ENCODE results near the gene PTPRK. TPM values are rescaled to one million over a fixed set of nuclear protein-coding genes. Genes with fewer than 3 reads are reported as not detected.

PTPRK gene
- total and polyA plus RNA-seq, 2 experiments from 2014 or later: 26.9 to 56.4 TPM

DNA sequence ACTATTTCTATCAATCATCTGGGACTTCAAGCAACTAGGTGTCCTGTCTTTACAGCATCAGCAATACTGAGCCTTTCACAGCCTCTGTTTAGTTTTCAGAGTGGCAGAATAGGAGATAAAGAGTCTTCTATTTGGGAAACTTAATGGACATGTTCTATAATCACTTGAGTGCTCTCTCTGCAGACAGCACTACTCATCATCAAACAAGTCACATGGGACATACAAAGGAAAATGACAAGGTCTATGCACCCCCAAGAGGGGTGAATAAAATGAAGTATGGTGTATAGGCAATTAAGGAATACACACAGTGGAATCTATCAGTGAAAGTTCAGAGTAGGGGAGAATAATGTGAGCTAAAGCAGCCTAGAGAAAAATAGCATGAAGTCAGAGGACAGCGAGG lies 381.7 kb downstream of the PTPRK start (continued):
- TF ChIP-seq, protein P1, sequence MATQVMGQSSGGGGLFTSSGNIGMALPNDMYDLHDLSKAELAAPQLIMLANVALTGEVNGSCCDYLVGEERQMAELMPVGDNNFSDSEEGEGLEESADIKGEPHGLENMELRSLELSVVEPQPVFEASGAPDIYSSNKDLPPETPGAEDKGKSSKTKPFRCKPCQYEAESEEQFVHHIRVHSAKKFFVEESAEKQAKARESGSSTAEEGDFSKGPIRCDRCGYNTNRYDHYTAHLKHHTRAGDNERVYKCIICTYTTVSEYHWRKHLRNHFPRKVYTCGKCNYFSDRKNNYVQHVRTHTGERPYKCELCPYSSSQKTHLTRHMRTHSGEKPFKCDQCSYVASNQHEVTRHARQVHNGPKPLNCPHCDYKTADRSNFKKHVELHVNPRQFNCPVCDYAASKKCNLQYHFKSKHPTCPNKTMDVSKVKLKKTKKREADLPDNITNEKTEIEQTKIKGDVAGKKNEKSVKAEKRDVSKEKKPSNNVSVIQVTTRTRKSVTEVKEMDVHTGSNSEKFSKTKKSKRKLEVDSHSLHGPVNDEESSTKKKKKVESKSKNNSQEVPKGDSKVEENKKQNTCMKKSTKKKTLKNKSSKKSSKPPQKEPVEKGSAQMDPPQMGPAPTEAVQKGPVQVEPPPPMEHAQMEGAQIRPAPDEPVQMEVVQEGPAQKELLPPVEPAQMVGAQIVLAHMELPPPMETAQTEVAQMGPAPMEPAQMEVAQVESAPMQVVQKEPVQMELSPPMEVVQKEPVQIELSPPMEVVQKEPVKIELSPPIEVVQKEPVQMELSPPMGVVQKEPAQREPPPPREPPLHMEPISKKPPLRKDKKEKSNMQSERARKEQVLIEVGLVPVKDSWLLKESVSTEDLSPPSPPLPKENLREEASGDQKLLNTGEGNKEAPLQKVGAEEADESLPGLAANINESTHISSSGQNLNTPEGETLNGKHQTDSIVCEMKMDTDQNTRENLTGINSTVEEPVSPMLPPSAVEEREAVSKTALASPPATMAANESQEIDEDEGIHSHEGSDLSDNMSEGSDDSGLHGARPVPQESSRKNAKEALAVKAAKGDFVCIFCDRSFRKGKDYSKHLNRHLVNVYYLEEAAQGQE (IDR thresholded peaks at IDR 0.05; ENCODE audit: unreplicated experiment): no peak
- no peak for TF ChIP-seq EZH2phosphoT487 (IDR thresholded peaks at IDR 0.05; ENCODE audit: unreplicated experiment)

DNA sequence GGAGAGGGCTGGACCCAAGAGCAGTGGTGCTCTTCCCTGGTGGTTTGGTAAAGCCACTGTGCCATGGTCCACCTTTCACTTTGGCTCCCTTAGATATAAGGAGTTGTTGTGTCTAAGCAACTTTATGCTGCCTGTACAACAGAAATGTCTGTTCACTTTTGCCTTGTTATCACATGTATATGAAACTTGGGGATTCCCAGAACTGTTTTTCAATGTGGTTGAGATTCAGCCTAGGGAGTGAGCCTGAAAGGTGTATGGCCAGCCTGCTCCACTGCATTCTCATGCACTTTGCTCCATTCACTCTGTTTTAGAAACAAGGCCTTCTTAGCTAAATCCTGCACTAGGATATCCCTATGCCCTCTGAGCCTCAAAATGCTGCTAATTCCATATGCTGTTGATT lies 385.1 kb downstream of the PTPRK start:
- no peaks in the 10 kb centered on the region; the same call in 1 of the 2 replicates for H3K9me2 ChIP-seq (ENCODE audit: insufficient read depth)
- Mint-ChIP-seq H3K4me3 (no peak overlapping the region), H3K27me3 (ENCODE audit: insufficient read depth, low read depth, poor library complexity) (peaks cover 2% of the 10 kb centered on the region), H3K27ac (no peak overlapping the region; the same call in 1 of the 2 replicates), H3K4me1 (peaks cover 2% of the 10 kb centered on the region), H3K36me3 (ENCODE audit: low read depth) (no peaks in the 10 kb centered on the region), H3K9me3 (no peaks in the 10 kb centered on the region)
- H3K4me3 ChIP-seq: no peak overlapping the region
- H4K20me1 ChIP-seq (replicated peaks; ENCODE audit: insufficient read depth): no peaks in the 10 kb centered on the region
- DNase-seq (ENCODE audit: low spot score): no peak
- H3K79me2 ChIP-seq (replicated peaks; ENCODE audit: insufficient read depth): no peaks in the 10 kb centered on the region
- H2AFZ ChIP-seq: no peak overlapping the region
- no peak for ATAC-seq
- H3K4me2 ChIP-seq: no peak overlapping the region
- H3K4me1 ChIP-seq (ENCODE audit: insufficient read depth): peaks cover 4% of the 10 kb centered on the region; the same call in 1 of the 2 replicates
- no peaks in the 10 kb centered on the region for H3K36me3 ChIP-seq (ENCODE audit: insufficient read depth)
- no peaks in the 10 kb centered on the region for H3F3A ChIP-seq (replicated peaks; ENCODE audit: low read depth)
- no peak for TF ChIP-seq NANOG (IDR thresholded peaks at IDR 0.05; ENCODE audit: borderline replicate concordance)
- no peak for TF ChIP-seq CREB1 (CRISPR knock-in tag; IDR thresholded peaks at IDR 0.05; ENCODE audit: low read depth)
- no peak for TF ChIP-seq STAT1 (IDR thresholded peaks at IDR 0.05; ENCODE audit: unreplicated experiment)
- no peak overlapping the region for H3K27ac ChIP-seq (ENCODE audit: low read depth)
- H3K27me3 ChIP-seq (ENCODE audit: insufficient read depth): no peaks in the 10 kb centered on the region

DNA sequence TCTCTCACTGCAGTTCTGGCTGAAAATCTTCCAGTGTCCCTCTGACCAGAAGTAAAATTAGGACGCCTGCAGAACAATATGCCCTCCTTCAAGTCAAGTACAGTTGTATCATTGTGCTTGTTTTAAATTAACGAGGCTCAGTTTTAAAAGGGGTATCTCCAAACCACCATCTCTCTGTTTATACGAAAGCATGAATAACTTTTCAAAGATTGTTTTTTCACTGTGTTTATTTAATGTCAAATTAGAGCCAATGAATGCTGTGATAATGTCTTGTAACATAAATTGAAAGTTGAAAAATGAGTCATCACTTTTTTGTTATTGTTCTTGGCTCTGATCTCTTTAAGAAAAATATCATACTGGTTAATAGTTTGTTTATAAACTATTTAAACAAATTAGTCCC lies 388.8 kb downstream of the PTPRK start:
- peaks cover 2% of the 10 kb centered on the region for H3K27me3 Mint-ChIP-seq (ENCODE audit: insufficient read depth, low read depth, poor library complexity)
- no peaks in the 10 kb centered on the region for H3K79me2 ChIP-seq (replicated peaks; ENCODE audit: insufficient read depth)
- no peaks in the 10 kb centered on the region for H3F3A ChIP-seq (replicated peaks; ENCODE audit: low read depth)
- H3K27me3 ChIP-seq (ENCODE audit: insufficient read depth): no peaks in the 10 kb centered on the region
- no peak overlapping the region for H3K4me3 ChIP-seq
- no peak for TF ChIP-seq STAT1 (IDR thresholded peaks at IDR 0.05; ENCODE audit: unreplicated experiment)
- no peak for TF ChIP-seq EZH2 (IDR thresholded peaks at IDR 0.05; ENCODE audit: low read depth, unreplicated experiment)
- no peaks in the 10 kb centered on the region; the same call in 1 of the 2 replicates for H3K9me2 ChIP-seq (ENCODE audit: insufficient read depth)
- no peaks in the 10 kb centered on the region for H3K36me3 Mint-ChIP-seq (ENCODE audit: low read depth)
- H3K27ac ChIP-seq (ENCODE audit: low read depth): no peak overlapping the region
- no peaks in the 10 kb centered on the region for H3K4me1 ChIP-seq (ENCODE audit: insufficient read depth)
- no peak overlapping the region for H3K4me3 Mint-ChIP-seq
- H3K36me3 ChIP-seq (ENCODE audit: insufficient read depth): no peaks in the 10 kb centered on the region
- H3K27ac Mint-ChIP-seq: no peak overlapping the region
- no peak overlapping the region for H3K4me2 ChIP-seq
- H2AFZ ChIP-seq: no peak overlapping the region
- no peaks in the 10 kb centered on the region for H3K9me3 Mint-ChIP-seq
- no peaks in the 10 kb centered on the region for H4K20me1 ChIP-seq (replicated peaks; ENCODE audit: insufficient read depth)
- H3K4me1 Mint-ChIP-seq: no peaks in the 10 kb centered on the region; the same call in 2 of the 3 replicates
- ATAC-seq: no peak
- no peak for DNase-seq (ENCODE audit: low spot score)
